GM23248 (cell line): ENCODE results near the gene AURKB.

ENCODE experiments used
- EZH2 ChIP-seq: fragments of 200-600 bp; sonication (generic); IDR thresholded peaks from 2 replicates; pipeline ENCODE4 v1.6.1; 2018; ENCODE audit warnings: antibody characterized with exemption, mild to moderate bottlenecking; ENCODE audit not compliant: insufficient read depth, poor library complexity, severe bottlenecking
- EZH2phosphoT487 ChIP-seq: fragments of 200-600 bp; sonication (generic); IDR thresholded peaks from 2 replicates; pipeline ENCODE4 v1.6.1; 2018; ENCODE audit warnings: antibody characterized with exemption, moderate library complexity, mild to moderate bottlenecking, low read depth; ENCODE audit not compliant: insufficient read depth

DNA sequence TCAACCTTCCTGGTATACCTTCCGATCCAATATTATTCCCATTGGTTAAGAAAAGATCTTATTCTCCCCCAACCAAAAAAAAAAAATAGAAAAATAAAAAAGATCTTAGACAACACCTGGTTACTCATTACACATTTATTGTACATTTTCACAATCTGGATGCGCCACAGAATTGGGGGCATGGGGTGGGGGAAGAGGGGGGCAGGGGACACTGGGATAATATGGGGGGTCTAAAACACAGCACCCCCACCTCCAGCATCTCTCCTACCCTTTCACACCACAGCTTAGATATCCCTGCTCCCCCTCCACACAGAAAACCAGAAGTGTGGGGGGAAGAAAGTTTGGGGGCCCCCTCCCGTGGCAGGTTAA lies 51.4 kb downstream of the AURKB start:
- TF ChIP-seq EZH2, result no peak
- TF ChIP-seq EZH2phosphoT487, result no peak
